IPS-18c (cell line): ENCODE measurements around the gene SLC7A9.
"Not testable (repeated sequence)": the region's sequence is repeated elsewhere in the genome, so short reads cannot be mapped to it uniquely, and the experiment has no call there.

Experiments used
- H3K4me3 ChIP-seq: 2 replicates; pipeline ENCODE4 v1.7.0; 2013; ENCODE audit warnings: low read depth, mild to moderate bottlenecking, low read length, moderate library complexity; ENCODE audit not compliant: insufficient read depth
- H3K9me3 ChIP-seq: one replicate; pipeline ENCODE4 v1.6.1; 2013; ENCODE audit warnings: mild to moderate bottlenecking, low read length, moderate library complexity; ENCODE audit not compliant: control insufficient read depth, insufficient read depth

SLC7A9 gene

GRCh38 chr19:32869966-32870573 is 503 bp upstream of the SLC7A9 start:
- Histone ChIP-seq H3K9me3 (no peaks in the 10 kb centered on the region), H3K4me3 (no peak overlapping the region)

DNA sequence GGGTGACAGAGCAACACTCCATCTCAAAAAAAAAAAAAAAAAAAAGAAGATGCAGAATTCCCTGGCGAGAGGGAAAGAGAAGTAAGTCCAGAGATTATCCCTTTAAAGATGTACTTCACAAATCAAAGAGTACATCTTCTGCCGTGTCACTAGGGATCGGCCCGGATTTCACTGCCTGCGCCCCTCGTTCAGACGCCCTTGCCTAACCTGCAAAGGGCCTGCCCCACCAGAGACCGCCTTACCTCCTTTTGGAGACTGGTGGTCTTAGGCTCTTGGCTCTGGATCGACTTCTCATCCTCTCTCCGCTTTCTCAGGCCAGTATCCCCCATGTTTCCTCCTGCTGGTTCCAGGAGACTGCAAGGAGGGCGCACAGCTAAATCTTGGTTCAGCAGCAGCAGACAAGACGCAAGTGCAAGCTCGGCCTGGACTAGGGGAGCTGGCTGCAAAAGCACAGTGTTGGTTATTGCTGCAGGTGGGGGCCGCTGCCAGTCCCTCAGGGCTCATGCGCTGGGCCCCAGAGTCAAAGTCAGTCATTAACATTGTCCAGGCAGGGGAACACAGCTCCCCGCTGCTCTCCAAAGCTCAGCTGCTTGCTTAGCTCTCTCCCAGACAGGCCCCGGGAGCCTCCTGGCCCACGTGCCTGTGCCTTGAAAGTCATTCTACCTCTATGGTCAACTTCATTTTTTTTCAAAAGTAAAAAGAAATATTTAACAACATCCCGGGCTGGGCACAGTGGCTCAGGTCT is 1.2 kb downstream of the SLC7A9 start:
- H3K9me3 ChIP-seq, result no peaks in the 10 kb centered on the region
- no peak overlapping the region for H3K4me3 ChIP-seq

- H3K9me3 ChIP-seq, H3K4me3 ChIP-seq: not testable (repeated sequence)
These were observed 2.1 kb downstream of the SLC7A9 start for GRCh38 chr19:32867436-32867835.

GRCh38 chr19:32866564-32867265 is 2.9 kb downstream of the SLC7A9 start:
- Histone ChIP-seq H3K9me3 (peaks cover 2% of the 10 kb centered on the region), H3K4me3 (no peak overlapping the region)

DNA sequence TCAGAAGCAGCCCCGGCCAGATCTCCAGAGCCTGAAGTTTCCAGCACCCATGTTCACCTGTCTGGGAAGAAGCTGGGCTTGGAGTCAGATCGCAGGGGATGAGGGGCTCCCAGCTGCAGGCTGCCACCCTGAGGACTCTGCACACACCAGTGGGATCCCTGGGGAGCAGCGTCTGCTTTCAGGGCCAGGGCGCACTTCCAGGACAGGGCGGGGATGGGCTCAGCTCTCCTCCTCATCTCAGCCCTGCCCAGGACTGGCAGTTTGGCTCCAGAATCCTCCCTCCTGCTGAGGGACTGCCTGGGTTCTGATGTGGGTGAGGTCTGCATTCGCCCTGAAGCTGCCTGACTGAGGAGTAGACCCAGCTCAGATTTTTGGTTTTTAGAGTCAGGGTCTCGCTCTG is 3.5 kb downstream of the SLC7A9 start:
- no peak overlapping the region for H3K4me3 ChIP-seq
- H3K9me3 ChIP-seq, result peaks cover 2% of the 10 kb centered on the region

- Histone ChIP-seq H3K4me3 (no peak overlapping the region), H3K9me3 (peaks cover 2% of the 10 kb centered on the region)
These were observed 4.2 kb downstream of the SLC7A9 start for GRCh38 chr19:32865326-32865725.

- Histone ChIP-seq H3K9me3 (peaks cover 2% of the 10 kb centered on the region), H3K4me3 (no peak overlapping the region)
These were observed 5.1 kb downstream of the SLC7A9 start for GRCh38 chr19:32864318-32865007.

DNA sequence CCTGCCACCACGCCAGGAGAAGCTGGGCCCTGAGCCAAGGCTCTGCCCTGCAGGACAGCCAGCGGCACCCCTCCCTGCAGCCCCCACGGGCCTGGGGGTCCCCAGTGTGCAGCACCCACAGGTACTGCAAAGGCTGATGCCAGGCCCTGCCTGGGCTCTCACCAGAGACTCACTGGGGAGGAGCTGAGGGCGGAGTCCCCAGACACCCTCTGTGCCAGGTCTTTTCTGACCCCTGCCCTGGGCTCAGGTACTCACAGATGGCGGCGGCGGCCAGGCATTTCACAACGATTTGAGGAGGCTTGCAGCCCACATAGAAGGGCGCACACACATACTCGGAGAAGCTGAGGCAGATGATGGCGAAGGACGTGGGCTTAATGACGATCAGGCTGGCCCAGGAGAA is 5.7 kb downstream of the SLC7A9 start:
- Histone ChIP-seq H3K4me3 (no peak overlapping the region), H3K9me3 (peaks cover 2% of the 10 kb centered on the region)

DNA sequence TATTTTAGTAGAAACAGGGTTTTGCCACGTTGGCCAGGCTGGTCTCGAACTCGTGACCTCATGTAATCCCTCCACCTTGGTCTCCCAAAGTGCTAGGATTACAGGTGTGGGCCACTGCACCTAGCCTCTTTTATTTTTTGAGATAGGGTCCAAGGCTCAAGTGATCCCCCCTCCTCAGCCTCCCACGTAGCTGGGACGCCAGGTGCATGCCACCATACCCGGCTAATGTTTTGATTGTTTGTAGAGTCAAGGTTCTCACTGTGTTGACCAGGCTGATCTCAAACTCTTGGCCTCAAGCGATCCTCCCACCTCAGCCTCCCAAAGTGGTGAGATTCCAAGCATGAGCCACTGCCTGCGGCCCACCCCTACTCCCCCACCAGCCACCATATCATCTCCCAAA is 6.3 kb downstream of the SLC7A9 start:
- peaks cover 2% of the 10 kb centered on the region for H3K9me3 ChIP-seq
- no peak overlapping the region for H3K4me3 ChIP-seq

GRCh38 chr19:32862741-32863140 is 6.8 kb downstream of the SLC7A9 start:
- H3K9me3 ChIP-seq, result peaks cover 2% of the 10 kb centered on the region
- no peak overlapping the region for H3K4me3 ChIP-seq

DNA sequence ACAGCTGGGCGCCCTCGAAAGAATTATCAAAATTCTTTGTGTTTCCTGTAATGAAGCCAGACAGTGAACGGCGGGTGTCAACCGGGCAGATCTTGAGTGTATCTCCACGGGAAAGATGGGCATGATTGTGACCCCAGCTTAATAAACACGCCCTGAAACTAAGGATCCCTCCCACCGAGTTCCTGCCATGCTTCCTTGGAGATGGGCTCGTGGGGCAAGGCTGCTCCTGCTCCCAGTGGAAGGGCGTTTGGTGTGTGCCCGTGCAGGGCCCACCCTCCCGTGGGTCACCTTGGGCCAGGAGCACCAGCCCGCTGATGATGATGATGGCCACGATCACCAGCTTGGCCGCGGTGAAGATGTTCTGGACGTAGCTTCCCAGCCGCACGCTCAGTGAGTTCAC is 7.4 kb downstream of the SLC7A9 start:
- H3K9me3 ChIP-seq, result peaks cover 2% of the 10 kb centered on the region

GRCh38 chr19:32861596-32861995 is 8.0 kb downstream of the SLC7A9 start:
- Histone ChIP-seq H3K4me3 (no peak overlapping the region), H3K9me3 (peaks cover 2% of the 10 kb centered on the region)

More for the DNA sequence above, 7.4 kb downstream of the SLC7A9 start:
- H3K4me3 ChIP-seq, result no peak overlapping the region

DNA sequence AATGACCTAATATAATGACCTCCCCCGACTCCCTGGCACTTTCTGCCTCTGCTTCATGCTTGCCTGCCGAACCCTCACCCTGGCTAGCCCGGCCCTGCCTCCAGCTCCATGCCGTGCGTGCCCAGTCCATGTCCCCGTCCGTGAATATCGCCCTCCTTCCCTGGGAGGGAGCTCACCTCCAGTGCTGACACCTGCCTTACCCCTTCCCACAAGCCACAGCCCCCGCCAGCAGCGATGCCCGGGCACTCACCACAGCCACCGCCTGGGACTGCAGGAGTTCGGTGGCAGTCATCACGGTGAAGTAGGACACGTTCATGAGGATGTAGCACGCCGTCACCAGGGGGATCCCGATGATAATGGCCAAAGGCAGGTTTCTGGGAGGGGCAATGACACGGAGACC is 10.0 kb downstream of the SLC7A9 start:
- Histone ChIP-seq H3K4me3 (no peak overlapping the region), H3K9me3 (peaks cover 2% of the 10 kb centered on the region)

GRCh38 chr19:32858559-32858958 is 11.0 kb downstream of the SLC7A9 start:
- H3K4me3 ChIP-seq, result no peak overlapping the region
- peaks cover 2% of the 10 kb centered on the region for H3K9me3 ChIP-seq

DNA sequence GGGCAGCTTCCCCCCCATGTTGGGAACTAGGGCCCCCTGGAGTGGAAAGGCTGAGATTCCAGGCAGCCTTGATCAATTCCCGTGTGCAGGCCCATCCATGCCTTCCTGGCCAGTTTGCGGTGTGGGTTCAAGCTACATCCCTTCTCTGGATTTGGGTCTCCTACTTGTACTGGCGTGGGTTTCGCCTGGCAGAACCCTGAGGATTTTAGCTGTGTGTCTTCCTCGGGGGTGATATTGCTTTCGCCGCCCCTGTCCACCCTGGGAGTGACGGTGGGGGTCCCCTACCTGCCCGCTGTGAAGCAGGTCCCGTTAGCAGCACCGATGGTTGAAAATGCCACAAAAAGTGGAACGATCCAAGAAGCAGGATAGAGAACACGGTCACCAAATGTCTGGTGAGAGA is 11.4 kb downstream of the SLC7A9 start:
- H3K4me3 ChIP-seq, result no peak overlapping the region
- H3K9me3 ChIP-seq, result peaks cover 1% of the 10 kb centered on the region

- H3K9me3 ChIP-seq, result no peaks in the 10 kb centered on the region
- H3K4me3 ChIP-seq, result no peak overlapping the region
These were observed 12.0 kb downstream of the SLC7A9 start for GRCh38 chr19:32857584-32857983.

GRCh38 chr19:32856818-32857217 is 12.7 kb downstream of the SLC7A9 start:
- H3K4me3 ChIP-seq, result not testable (repeated sequence)

DNA sequence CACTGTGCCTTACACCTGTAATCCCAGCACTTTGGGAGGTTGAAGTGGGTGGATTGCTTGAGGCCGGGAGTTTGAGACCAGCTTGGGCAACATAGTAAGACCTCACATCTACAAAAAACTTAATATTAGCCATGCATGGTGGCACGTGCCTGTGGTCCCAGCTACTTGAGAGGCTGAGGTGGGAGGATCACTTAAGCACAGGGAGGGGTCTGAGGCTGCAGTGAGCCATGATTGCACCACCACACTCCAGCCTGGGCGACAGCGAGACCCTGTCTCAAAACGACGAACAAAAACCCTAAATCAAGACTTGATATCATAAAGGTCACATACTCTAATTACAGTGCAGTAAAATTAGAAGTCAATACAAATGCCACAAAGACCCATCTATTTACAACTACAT is 17.4 kb downstream of the SLC7A9 start:
- no peak overlapping the region for H3K4me3 ChIP-seq
- H3K9me3 ChIP-seq, result no peaks in the 10 kb centered on the region

More at GRCh38 chr19:32856818-32857217, 12.7 kb downstream of the SLC7A9 start:
- H3K9me3 ChIP-seq, result not testable (repeated sequence)
